OCI-LY1 (cell line): ENCODE results near the gene ZSWIM8.
"Not testable (repeated sequence)": the region's sequence is repeated elsewhere in the genome, so short reads cannot be mapped to it uniquely, and the experiment has no call there.

Experiments
- H2AFZ ChIP-seq: fragments of 200-600 bp; sonication (generic), shearing (Covaris generic); 2 replicates; pipeline ENCODE4 v1.6.0; 2014; ENCODE audit warnings: antibody characterized with exemption, mild to moderate bottlenecking, low read length
- H3F3A ChIP-seq: fragments of 200-600 bp; sonication (generic), shearing (Covaris generic); 2 replicates; pipeline ENCODE4 v1.6.0; 2014; ENCODE audit warnings: mild to moderate bottlenecking, antibody characterized with exemption, low read length, moderate library complexity; ENCODE audit not compliant: insufficient read depth
- H3K27ac ChIP-seq: fragments of 200-600 bp; sonication (generic); 2 replicates; pipeline ENCODE4 v1.5.1; 2014; ENCODE audit warnings: low read length, mixed run types, mild to moderate bottlenecking, low read depth; ENCODE audit not compliant: poor library complexity, severe bottlenecking
- H3K27me3 ChIP-seq: fragments of 200-600 bp; sonication (generic); 2 replicates; pipeline ENCODE4 v1.6.0; 2014; ENCODE audit warnings: antibody characterized with exemption, mild to moderate bottlenecking, low read length, moderate library complexity; ENCODE audit not compliant: insufficient read depth
- H3K36me3 ChIP-seq: fragments of 200-600 bp; sonication (generic); 2 replicates; pipeline ENCODE4 v1.6.1; 2014; ENCODE audit warnings: mild to moderate bottlenecking, antibody characterized with exemption, low read length, moderate library complexity, mixed read lengths; ENCODE audit not compliant: insufficient read depth
- H3K4me1 ChIP-seq: fragments of 200-600 bp; sonication (generic); 2 replicates; pipeline ENCODE4 v1.5.1; 2014; ENCODE audit warnings: mild to moderate bottlenecking, low read length, moderate library complexity; ENCODE audit not compliant: insufficient read depth, severe bottlenecking
- H3K4me2 ChIP-seq: fragments of 200-600 bp; sonication (generic), shearing (Covaris generic); 2 replicates; pipeline ENCODE4 v1.6.1; 2014; ENCODE audit warnings: low read length
- H3K4me3 ChIP-seq: fragments of 200-600 bp; sonication (generic); 2 replicates; pipeline ENCODE4 v1.5.1; 2014; ENCODE audit warnings: low read length, low read depth, mild to moderate bottlenecking, mixed read lengths; ENCODE audit not compliant: poor library complexity, severe bottlenecking
- H3K79me2 ChIP-seq: fragments of 200-600 bp; shearing (Covaris generic); 2 replicates; pipeline ENCODE4 v1.6.1; 2016; ENCODE audit warnings: mixed run types, low read length, mixed read lengths; ENCODE audit not compliant: insufficient read depth
- H3K9ac ChIP-seq: fragments of 200-600 bp; sonication (generic), shearing (Covaris generic); 2 replicates; pipeline ENCODE4 v1.6.1; 2014; ENCODE audit warnings: mild to moderate bottlenecking, low read length, mixed read lengths
- H3K9me2 ChIP-seq: fragments of 200-600 bp; sonication (generic), shearing (Covaris generic); 2 replicates; pipeline ENCODE4 v1.6.1; 2014; ENCODE audit warnings: low read depth, mild to moderate bottlenecking, low read length, mixed read lengths
- H3K9me3 ChIP-seq: fragments of 200-600 bp; shearing (Covaris generic); 2 replicates; pipeline ENCODE4 v1.6.1; 2014; ENCODE audit warnings: low read length, mixed read lengths
- H4K20me1 ChIP-seq: fragments of 200-600 bp; sonication (generic), shearing (Covaris generic); 2 replicates; pipeline ENCODE4 v1.6.0; 2016; ENCODE audit warnings: mild to moderate bottlenecking, low read length; ENCODE audit not compliant: insufficient read depth
- EZH2 ChIP-seq: fragments of 200-600 bp; sonication (generic), shearing (Covaris generic); IDR thresholded peaks from 2 replicates; pipeline ENCODE4 v1.8.0; 2017; ENCODE audit warnings: borderline replicate concordance, mixed run types, mild to moderate bottlenecking, antibody characterized with exemption, low read length, moderate library complexity, mixed read lengths
- TF ChIP-seq, protein P1 (sequence below): fragments of 200-600 bp; sonication (generic), shearing (Covaris generic); IDR thresholded peaks from 2 replicates; pipeline ENCODE4 v1.5.1; 2017; ENCODE audit warnings: mild to moderate bottlenecking, antibody characterized with exemption, low read length, moderate library complexity, mixed read lengths

The ZSWIM8 gene

DNA sequence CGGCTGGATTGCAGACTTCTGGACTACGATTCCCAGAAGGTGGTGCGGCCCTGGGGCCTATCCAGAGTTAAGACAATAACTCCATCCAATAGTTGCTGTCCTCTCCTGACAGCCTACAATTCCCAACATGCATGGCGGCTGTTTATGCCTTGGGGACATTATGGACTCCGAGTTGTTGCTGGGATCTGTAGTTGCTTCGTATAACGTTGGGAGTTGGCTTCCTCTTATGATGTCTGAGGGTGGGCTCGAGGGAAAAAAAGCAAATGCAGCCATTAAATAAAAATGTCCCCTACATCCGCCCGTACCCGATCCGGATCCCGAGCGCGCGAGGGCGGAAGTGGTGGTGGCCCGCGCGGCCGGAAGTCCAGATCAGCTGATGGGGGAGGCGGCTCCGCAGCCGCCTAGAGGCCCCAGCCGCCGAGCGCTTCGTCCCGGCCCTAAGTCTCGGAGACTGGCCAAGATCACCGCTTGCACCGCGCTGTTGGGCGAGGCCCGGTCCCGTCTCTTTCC is at the start of gene ZSWIM8:
Gene ZSWIM8, plus strand, starts transcription at position 396 of the 510 bp plus-strand sequence. CDS start 273 bp downstream, outside the sequence.
- Histone ChIP-seq H4K20me1 (no peaks in the 10 kb centered on the region), H3K4me1 (peaks cover 45% of the 10 kb centered on the region), H3F3A (no peaks in the 10 kb centered on the region), H3K9ac (peak within 1 kb of the TSS; percentile 79), H3K79me2 (peaks cover 32% of the 10 kb centered on the region), H3K27me3 (no peaks in the 10 kb centered on the region), H3K4me3 (peak within 1 kb of the TSS; percentile 77), H3K9me3 (no peaks in the 10 kb centered on the region), H2AFZ (no peak within 1 kb of the TSS), H3K27ac (peak within 1 kb of the TSS; percentile 73), H3K9me2 (no peaks in the 10 kb centered on the region), H3K36me3 (peaks cover 13% of the 10 kb centered on the region; the same call in 1 of the 2 replicates), H3K4me2 (peak within 1 kb of the TSS; percentile 67)
- TF ChIP-seq EZH2: no peak
- TF ChIP-seq, protein P1, sequence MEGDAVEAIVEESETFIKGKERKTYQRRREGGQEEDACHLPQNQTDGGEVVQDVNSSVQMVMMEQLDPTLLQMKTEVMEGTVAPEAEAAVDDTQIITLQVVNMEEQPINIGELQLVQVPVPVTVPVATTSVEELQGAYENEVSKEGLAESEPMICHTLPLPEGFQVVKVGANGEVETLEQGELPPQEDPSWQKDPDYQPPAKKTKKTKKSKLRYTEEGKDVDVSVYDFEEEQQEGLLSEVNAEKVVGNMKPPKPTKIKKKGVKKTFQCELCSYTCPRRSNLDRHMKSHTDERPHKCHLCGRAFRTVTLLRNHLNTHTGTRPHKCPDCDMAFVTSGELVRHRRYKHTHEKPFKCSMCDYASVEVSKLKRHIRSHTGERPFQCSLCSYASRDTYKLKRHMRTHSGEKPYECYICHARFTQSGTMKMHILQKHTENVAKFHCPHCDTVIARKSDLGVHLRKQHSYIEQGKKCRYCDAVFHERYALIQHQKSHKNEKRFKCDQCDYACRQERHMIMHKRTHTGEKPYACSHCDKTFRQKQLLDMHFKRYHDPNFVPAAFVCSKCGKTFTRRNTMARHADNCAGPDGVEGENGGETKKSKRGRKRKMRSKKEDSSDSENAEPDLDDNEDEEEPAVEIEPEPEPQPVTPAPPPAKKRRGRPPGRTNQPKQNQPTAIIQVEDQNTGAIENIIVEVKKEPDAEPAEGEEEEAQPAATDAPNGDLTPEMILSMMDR: no peak

DNA sequence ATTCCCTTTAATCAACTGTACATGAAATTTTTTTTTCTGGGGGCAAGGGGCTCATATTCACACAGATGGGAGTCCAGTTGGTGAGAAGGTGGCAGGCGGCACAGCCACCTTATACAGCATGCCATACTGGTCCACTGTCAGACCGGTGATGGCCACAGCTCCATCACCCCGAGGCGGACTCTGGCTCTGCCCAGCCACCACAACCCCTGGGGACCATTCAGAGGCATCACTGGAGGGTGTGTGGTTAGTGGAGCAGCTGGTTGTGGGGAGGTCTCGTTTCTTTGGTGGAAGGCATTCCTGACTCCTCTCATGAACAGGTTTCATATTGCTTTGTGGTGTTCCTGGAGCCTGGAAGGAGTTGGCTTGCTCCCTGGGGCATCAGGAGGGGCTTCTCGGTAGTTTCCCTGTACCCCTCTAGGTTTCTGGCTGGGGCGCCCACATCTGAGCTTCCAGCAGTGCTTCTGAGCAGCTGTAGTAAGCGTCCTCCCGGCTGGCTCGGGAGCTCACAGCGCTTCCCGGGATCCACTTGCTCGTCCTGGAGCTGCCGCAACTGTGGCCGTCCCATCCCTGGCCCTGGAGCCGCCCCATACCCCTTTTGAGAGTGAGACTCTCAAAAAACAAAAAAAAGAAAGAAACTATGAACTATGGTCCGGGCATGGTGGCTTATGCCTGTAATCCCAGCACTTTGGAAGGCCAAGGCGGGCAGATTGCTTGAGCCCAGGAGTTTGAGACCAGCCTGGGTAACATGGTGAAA is 44.7 kb upstream of the ZSWIM8 start:
- Histone ChIP-seq H3K4me1 (peaks cover 23% of the 10 kb centered on the region), H3K79me2 (peaks cover 22% of the 10 kb centered on the region)
- not testable (repeated sequence) for H3K27ac ChIP-seq, H2AFZ ChIP-seq, H3K4me3 ChIP-seq, H3K9me2 ChIP-seq, H3F3A ChIP-seq, H3K36me3 ChIP-seq, H3K27me3 ChIP-seq, H3K9me3 ChIP-seq, H4K20me1 ChIP-seq, H3K9ac ChIP-seq, H3K4me2 ChIP-seq

DNA sequence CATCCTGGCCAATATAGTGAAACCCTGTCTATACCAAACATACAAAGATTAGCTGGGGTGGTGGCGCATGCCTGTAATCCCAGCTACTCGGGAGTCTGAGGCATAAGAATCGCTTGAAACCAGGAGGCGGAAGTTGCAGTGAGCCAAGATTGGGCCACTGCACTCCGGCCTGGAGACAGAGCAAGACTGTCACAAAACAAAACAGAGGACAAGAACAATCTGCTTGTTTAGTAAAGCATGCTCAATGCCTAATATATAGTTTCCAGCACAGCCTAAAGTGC is 43.0 kb upstream of the ZSWIM8 start:
- no peaks in the 10 kb centered on the region for H3K9me2 ChIP-seq
- H3K4me2 ChIP-seq: no peak overlapping the region
- no peaks in the 10 kb centered on the region for H3K9me3 ChIP-seq
- no peak overlapping the region for H3K27ac ChIP-seq
- TF ChIP-seq, protein P1: no peak
- no peak for TF ChIP-seq EZH2
- no peaks in the 10 kb centered on the region for H3F3A ChIP-seq
- H3K9ac ChIP-seq: no peak overlapping the region
- H4K20me1 ChIP-seq: no peaks in the 10 kb centered on the region
- no peak overlapping the region for H2AFZ ChIP-seq
- no peak overlapping the region for H3K4me3 ChIP-seq
- no peaks in the 10 kb centered on the region for H3K27me3 ChIP-seq
- peaks cover 27% of the 10 kb centered on the region for H3K79me2 ChIP-seq
- H3K4me1 ChIP-seq: peaks cover 23% of the 10 kb centered on the region
- H3K36me3 ChIP-seq: peaks cover 8% of the 10 kb centered on the region; the same call in 1 of the 2 replicates
